GM10248 (cell line): Measurements from ENCODE around the gene GET4.

Source experiments
- CTCF ChIA-PET: fragments of 300-600 bp; sonication (Branson Sonifier 250); formaldehyde crosslinking; extraction: SDS; loops from one replicate; lab custom pipeline; 2021; ENCODE audit warnings: antibody characterized with exemption; lab: Yijun Ruan, JAX
- POLR2A ChIA-PET: fragments of 350-650 bp; sonication (Branson Sonifier 250); formaldehyde crosslinking; extraction: SDS; loops from one replicate; lab custom pipeline; 2020; ENCODE audit warnings: antibody characterized with exemption; lab: Yijun Ruan, JAX
- DNase-seq: peaks from one replicate; pipeline ENCODE4 v3.0.0; 2012; ENCODE audit errors: extremely low spot score
- TF ChIP-seq, protein P1 (sequence below): IDR thresholded peaks from 2 replicates; pipeline ENCODE4 v1.5.1; 2012; ENCODE audit warnings: mild to moderate bottlenecking, low read depth; ENCODE audit errors: extremely low read depth, missing control alignments, control extremely low read depth

The GET4 gene

DNA sequence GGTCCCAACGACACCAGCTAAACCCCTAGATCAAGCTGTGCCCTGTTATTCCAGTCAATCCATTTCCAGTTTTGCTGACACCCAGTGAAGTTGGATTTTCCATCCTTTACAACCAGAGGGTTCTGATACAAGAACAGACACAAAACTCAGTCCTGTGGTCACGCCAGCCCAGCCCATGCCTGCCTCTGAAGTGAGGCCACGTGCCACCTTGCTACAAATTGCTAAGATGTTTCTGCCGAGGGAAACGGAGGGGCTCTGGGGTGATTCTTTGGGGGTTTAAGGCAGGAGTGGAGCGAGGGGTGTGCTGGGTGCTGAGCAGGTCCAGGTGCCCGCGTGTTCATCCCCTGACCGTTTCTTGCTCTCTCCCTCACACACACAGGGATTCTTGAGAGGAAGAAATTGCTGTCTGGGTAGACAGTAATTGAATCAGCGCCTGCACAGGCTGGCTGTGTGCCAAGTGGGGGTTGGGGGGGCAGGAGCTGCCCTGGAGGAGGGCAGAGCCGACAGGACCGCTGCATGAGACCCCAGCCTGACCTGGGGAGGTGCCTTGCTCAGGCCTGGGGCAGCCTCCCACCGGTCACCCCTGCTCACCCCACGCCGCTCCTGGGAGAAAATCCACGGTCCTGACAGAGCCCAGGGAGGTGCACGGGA is 40.1 kb downstream of the GET4 start:
- DNase-seq: no peak
- POLR2A ChIA-PET: no interaction called here
- CTCF ChIA-PET: no interaction called here

DNA sequence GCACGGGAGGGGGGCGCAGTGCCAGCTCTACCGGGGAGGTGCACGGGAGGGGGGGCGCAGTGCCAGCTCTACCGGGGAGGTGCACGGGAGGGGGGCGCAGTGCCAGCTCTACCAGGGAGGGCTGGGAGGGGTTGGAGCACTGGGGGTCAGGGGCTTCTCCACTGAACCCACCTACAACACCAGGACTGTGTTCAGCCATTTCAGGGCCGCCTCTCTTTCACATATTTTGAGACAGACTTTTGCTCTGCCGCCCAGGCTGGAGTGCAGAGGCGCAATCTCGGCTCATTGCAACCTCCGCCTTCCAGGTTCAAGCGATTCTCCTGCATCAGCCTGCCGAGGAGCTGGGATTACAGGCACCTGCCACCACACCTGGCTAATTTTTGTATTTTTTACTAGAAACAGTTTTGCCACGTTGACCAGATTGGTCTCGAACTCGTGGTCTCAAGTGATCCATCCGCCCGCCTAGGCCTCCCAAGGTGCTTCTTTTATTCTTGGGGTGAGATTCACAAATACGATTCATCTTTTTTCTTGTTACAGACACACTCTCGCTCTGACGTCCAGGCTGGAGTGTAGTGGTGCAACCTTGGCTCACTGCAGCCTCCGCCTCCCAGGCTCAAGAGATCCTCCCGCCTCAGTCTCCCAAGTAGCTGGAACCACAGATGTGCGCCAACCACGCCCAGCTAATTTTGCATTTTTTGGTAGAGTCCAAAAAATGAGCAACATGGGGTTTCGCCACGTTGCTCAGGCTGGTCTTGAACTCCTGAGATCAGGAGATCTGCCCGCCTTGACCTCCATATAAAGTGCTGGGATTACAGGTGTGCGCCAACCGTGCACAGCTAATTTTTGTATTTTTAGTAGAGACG is 41.1 kb downstream of the GET4 start:
- TF ChIP-seq, protein P1, sequence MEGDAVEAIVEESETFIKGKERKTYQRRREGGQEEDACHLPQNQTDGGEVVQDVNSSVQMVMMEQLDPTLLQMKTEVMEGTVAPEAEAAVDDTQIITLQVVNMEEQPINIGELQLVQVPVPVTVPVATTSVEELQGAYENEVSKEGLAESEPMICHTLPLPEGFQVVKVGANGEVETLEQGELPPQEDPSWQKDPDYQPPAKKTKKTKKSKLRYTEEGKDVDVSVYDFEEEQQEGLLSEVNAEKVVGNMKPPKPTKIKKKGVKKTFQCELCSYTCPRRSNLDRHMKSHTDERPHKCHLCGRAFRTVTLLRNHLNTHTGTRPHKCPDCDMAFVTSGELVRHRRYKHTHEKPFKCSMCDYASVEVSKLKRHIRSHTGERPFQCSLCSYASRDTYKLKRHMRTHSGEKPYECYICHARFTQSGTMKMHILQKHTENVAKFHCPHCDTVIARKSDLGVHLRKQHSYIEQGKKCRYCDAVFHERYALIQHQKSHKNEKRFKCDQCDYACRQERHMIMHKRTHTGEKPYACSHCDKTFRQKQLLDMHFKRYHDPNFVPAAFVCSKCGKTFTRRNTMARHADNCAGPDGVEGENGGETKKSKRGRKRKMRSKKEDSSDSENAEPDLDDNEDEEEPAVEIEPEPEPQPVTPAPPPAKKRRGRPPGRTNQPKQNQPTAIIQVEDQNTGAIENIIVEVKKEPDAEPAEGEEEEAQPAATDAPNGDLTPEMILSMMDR: no peak
- CTCF ChIA-PET: interaction anchor here (1.1 to 1.5 kb wide), 3 partner anchors 8 to 75 kb away, joined by 3 to 7 read pairs (median 6); no protein-coding TSS in a partner anchor
- POLR2A ChIA-PET: no interaction called here
- no peak for DNase-seq

More for the DNA sequence above, 40.1 kb downstream of the GET4 start:
- TF ChIP-seq, protein P1: no peak

DNA sequence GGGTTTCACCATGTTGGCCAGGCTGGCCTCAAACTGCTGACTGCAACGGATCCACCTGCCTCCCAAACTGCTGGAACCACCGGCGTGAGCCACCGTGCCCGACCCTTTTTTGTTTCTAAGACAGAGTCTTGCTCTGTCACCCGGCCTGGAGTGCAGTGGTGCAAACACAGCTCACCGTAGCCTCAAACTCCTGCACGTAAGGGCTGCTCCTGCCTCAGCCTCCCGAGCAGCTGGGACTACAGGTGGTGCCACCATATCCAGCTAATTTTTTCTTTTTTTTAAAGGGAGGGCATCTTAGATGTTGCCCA is 41.7 kb downstream of the GET4 start:
- TF ChIP-seq, protein P1: no peak
- ChIA-PET POLR2A (no interaction called here), CTCF (interaction anchor here (1.1 to 1.5 kb wide), 3 partner anchors 8 to 75 kb away, joined by 3 to 7 read pairs (median 6); no protein-coding TSS in a partner anchor)
- no peak for DNase-seq

DNA sequence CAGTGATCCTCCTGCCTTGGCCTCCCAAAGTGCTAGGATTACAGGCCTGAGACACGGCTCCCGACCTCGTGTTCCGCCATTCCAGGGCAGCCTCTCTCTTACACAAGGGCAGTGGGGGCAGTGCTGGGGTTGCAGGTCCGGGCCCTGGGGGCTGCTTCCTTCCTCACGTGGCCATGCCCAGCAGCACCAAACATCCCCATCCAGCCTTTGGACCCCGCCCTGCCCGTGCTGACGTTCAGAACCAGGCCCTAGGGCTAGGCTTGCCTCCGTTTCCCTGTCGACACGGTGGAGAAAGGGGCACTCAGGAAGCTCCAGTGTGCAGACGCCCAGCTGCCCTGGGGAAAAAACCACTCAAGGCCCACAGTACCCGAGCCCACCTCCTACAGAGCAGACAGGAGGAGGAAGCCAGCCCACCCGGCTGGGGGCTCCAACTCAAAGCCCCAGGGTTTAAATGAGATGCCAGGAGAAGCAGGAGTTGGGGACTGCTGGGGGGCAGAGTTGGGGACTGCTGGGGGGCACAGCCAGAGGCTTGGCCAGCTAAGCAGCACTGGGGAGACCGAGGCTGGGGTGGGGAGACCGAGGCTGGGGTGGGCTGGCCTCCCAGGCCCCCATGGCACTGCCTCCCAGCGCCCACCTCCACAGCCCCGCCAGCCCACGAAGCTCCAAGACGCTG is 42.2 kb downstream of the GET4 start:
- ChIA-PET CTCF (interaction anchor here (1.1 to 1.5 kb wide), 3 partner anchors 9 to 74 kb away, joined by 3 to 7 read pairs (median 6); no protein-coding TSS in a partner anchor), POLR2A (no interaction called here)
- no peak for DNase-seq
- TF ChIP-seq, protein P1: no peak

DNA sequence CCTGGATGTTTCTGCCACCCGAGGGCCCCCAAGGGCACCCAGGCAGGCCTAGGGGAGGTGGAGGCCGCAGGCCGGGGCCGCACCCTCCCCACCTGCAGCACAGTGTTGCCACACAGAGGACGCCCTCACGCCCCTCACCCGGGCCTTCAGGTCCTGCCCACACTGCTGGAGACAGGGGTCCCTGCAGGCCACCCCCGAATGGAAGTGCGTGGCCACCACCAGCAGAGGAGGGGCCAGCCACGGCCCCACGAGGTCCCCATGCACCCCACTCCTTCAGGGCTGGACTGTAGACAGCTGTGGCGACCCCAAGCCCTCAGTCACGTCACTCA is 42.7 kb downstream of the GET4 start:
- DNase-seq: no peak
- TF ChIP-seq, protein P1: no peak
- CTCF ChIA-PET: interaction anchor here (1.5 kb wide), 1 partner anchor 9 kb away, joined by 7 read pairs; no protein-coding TSS in a partner anchor
- POLR2A ChIA-PET: no interaction called here

DNA sequence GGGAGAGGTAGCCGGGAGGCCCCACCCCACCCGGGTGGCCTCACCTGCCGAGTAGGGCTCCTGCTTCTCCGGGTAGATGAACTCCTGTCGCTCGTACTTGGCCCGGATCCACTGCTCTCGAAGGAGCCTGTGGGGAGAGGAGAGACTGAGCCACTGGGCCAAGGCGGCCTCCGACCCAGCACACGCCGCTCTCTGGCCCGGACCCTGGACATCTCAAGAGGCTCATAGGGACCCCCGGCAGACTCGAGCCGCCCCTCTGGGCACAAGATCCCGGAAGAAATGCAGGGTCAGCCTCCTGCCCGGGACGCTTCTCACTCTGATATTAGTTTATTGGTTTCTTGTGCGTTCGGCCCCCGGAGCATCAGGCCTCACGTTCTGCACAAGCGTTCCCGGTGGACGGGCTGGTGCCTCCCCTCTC is 43.6 kb downstream of the GET4 start:
- TF ChIP-seq, protein P1: no peak
- POLR2A ChIA-PET: no interaction called here
- CTCF ChIA-PET: interaction anchor here (1.4 kb wide), 1 partner anchor 11 kb away, joined by 4 read pairs; no protein-coding TSS in a partner anchor
- DNase-seq: no peak
